ENCODE data around the gene MYT1. TPM values are rescaled to one million over a fixed set of nuclear protein-coding genes. Genes with fewer than 3 reads are reported as not detected.

The MYT1 gene
- polyA plus RNA-seq, 3 donors: not detected

- no peaks in the 10 kb centered on the region for H3K4me1 Mint-ChIP-seq
- no peak overlapping the region for H3K27ac Mint-ChIP-seq
- peaks cover 19 to 34% (median 21%) of the 10 kb centered on the region in 7 donors for H3K9me3 Mint-ChIP-seq
- no peaks in the 10 kb centered on the region for H3K27me3 ChIP-seq (ENCODE audit: control insufficient read depth in 2 of 2, insufficient read depth in 2 of 2, low read length in 2 of 2)
- no peak overlapping the region for H3K9ac ChIP-seq (ENCODE audit: insufficient read depth, low read length, poor library complexity, severe bottlenecking)
- intact Hi-C loops (cut with micrococcal nuclease): no loop called here
- no peak overlapping the region for H3K4me3 Mint-ChIP-seq
- no peaks in the 10 kb centered on the region for H3K36me3 ChIP-seq (replicated peaks in 1 of 2; ENCODE audit: control insufficient read depth in 1 of 2, insufficient read depth in 2 of 2, low read length in 2 of 2)
- H3K4me2 ChIP-seq (replicated peaks; ENCODE audit: extremely low read depth, low read length, poor library complexity, severe bottlenecking): no peak overlapping the region
- no peak overlapping the region for H3K4me3 ChIP-seq (replicated peaks in 1 of 3; ENCODE audit: low read depth in 2 of 3, low read length in 3 of 3)
- H3K27me3 Mint-ChIP-seq (ENCODE audit: low read depth in 3 of 3): peaks cover 5 to 8% (median 7%) of the 10 kb centered on the region in 3 donors
- no peaks in the 10 kb centered on the region for H3K4me1 ChIP-seq (ENCODE audit: control insufficient read depth in 1 of 2, insufficient read depth in 2 of 2, low read length in 2 of 2)
- H2AFZ ChIP-seq (ENCODE audit: insufficient read depth, low read depth, low read length, poor library complexity, severe bottlenecking): no peak overlapping the region
- no peak for DNase-seq
- TF ChIP-seq, protein P1, sequence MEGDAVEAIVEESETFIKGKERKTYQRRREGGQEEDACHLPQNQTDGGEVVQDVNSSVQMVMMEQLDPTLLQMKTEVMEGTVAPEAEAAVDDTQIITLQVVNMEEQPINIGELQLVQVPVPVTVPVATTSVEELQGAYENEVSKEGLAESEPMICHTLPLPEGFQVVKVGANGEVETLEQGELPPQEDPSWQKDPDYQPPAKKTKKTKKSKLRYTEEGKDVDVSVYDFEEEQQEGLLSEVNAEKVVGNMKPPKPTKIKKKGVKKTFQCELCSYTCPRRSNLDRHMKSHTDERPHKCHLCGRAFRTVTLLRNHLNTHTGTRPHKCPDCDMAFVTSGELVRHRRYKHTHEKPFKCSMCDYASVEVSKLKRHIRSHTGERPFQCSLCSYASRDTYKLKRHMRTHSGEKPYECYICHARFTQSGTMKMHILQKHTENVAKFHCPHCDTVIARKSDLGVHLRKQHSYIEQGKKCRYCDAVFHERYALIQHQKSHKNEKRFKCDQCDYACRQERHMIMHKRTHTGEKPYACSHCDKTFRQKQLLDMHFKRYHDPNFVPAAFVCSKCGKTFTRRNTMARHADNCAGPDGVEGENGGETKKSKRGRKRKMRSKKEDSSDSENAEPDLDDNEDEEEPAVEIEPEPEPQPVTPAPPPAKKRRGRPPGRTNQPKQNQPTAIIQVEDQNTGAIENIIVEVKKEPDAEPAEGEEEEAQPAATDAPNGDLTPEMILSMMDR (IDR thresholded peaks at IDR 0.05): no peak
- 100% methylated on average over 2 of the region's 7 CpGs for WGBS (ENCODE audit: insufficient coverage)
- no peaks in the 10 kb centered on the region for H3K79me2 ChIP-seq (ENCODE audit: insufficient read depth, low read length)
- H3K9me3 ChIP-seq (replicated peaks in 1 of 2; ENCODE audit: control insufficient read depth in 1 of 2, insufficient read depth in 1 of 2, low read length in 2 of 2): peaks cover 26 to 34% of the 10 kb centered on the region in 2 donors
- no peaks in the 10 kb centered on the region for H3K36me3 Mint-ChIP-seq
- no peaks in the 10 kb centered on the region for H4K20me1 ChIP-seq (ENCODE audit: insufficient read depth, low read length)
- H3K27ac ChIP-seq (ENCODE audit: low read depth in 1 of 2, low read length in 2 of 2): no peak overlapping the region
These were observed 17.8 kb upstream of the MYT1 start for GRCh38 chr20:64146301-64146935.

DNA sequence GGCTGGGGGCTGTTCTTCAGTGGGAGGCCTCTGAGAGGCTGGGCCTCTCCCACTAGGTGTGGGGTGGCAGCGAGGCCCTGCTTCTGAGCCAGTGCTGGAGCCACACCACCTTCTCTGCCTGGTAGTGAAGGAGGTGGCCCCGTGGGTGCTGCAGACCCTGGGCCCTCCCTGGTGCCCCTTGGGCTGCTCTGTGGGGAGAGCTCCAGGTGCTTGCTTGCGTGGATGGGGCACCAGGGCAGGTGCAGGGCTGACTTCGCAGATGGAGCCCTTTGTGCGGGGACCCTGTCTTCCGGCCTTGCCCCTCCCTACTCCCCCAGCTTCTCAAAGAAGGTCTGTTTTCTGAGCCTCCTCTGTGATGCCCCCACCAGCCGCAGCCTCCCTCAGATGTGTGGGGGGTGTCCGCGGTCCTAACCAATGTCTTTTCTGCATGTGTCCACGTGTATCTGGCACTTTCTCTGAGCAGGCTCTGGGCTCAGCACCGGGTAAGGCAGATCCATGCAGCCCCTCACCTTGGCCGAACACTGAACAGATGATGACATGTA, 17.2 kb upstream of the MYT1 start:
- no peaks in the 10 kb centered on the region for H3K36me3 ChIP-seq (replicated peaks in 1 of 2; ENCODE audit: control insufficient read depth in 1 of 2, insufficient read depth in 2 of 2, low read length in 2 of 2)
- no peaks in the 10 kb centered on the region for H4K20me1 ChIP-seq (ENCODE audit: insufficient read depth, low read length)
- TF ChIP-seq, protein P1 (IDR thresholded peaks at IDR 0.05): no peak
- H3K9me3 ChIP-seq (replicated peaks in 1 of 2; ENCODE audit: control insufficient read depth in 1 of 2, insufficient read depth in 1 of 2, low read length in 2 of 2): peaks cover 26 to 34% of the 10 kb centered on the region in 2 donors
- Mint-ChIP-seq H3K27ac (peak overlapping the region in 1 of 7 donors; percentile 51), H3K4me1 (no peaks in the 10 kb centered on the region), H3K4me3 (no peak overlapping the region), H3K36me3 (no peaks in the 10 kb centered on the region), H3K9me3 (peaks cover 19 to 34% (median 21%) of the 10 kb centered on the region in 7 donors), H3K27me3 (ENCODE audit: low read depth in 3 of 3) (peaks cover 4 to 6% (median 4%) of the 10 kb centered on the region in 3 donors)
- H3K9ac ChIP-seq (ENCODE audit: insufficient read depth, low read length, poor library complexity, severe bottlenecking): no peak overlapping the region
- H3K27ac ChIP-seq (ENCODE audit: low read depth in 1 of 2, low read length in 2 of 2): no peak overlapping the region
- no peaks in the 10 kb centered on the region for H3K27me3 ChIP-seq (ENCODE audit: control insufficient read depth in 2 of 2, insufficient read depth in 2 of 2, low read length in 2 of 2)
- no peak overlapping the region for H2AFZ ChIP-seq (ENCODE audit: insufficient read depth, low read depth, low read length, poor library complexity, severe bottlenecking)
- H3K4me3 ChIP-seq (replicated peaks in 1 of 3; ENCODE audit: low read depth in 2 of 3, low read length in 3 of 3): no peak overlapping the region
- intact Hi-C loops (cut with micrococcal nuclease): no loop called here
- H3K4me2 ChIP-seq (replicated peaks; ENCODE audit: extremely low read depth, low read length, poor library complexity, severe bottlenecking): no peak overlapping the region
- no peaks in the 10 kb centered on the region for H3K4me1 ChIP-seq (ENCODE audit: control insufficient read depth in 1 of 2, insufficient read depth in 2 of 2, low read length in 2 of 2)
- 97% methylated on average over 8 of the region's 12 CpGs for WGBS (ENCODE audit: insufficient coverage)
- no peaks in the 10 kb centered on the region for H3K79me2 ChIP-seq (ENCODE audit: insufficient read depth, low read length)
- no peak for DNase-seq

Data from CD14-positive monocyte (primary cell).